K562 (cell line): ENCODE data around the gene PLXNB2. TPM values are rescaled to one million over a fixed set of nuclear protein-coding genes. Genes with fewer than 3 reads are reported as not detected.

Source experiments
- ARNT ChIP-seq, 2 experiments: fragments of 450-650 bp; IDR thresholded peaks; 2 replicates each; pipeline ENCODE4 v1.6.1; 2016; ENCODE audit warnings: mild to moderate bottlenecking in 1 of 2
- ATF3 ChIP-seq, 2 experiments: fragments of 450-650 bp in 1 of 2; sonication (generic) in 1 of 2; formaldehyde crosslinking in 1 of 2; IDR thresholded peaks in 1 of 2; conservative IDR thresholded peaks in 1 of 2; 2 replicates each; pipeline versions ENCODE4 v1.6.1 to v1.8.1; 2016 to 2023; ENCODE audit warnings: mild to moderate bottlenecking in 2 of 2, moderate library complexity in 2 of 2, inconsistent platforms in 1 of 2, missing genetic modification reagents in 1 of 2
- CAMTA2 ChIP-seq: fragments of 250-450 bp; sonication (Bioruptor Pico); conservative IDR thresholded peaks from 2 replicates; pipeline ENCODE4 v1.5.1; 2022
- CBFA2T3 ChIP-seq: fragments of 450-650 bp; IDR thresholded peaks from 2 replicates; pipeline ENCODE4 v1.6.1; 2017
- FOSL1 ChIP-seq: fragments of 200-800 bp; sonication (Bioruptor generic); conservative IDR thresholded peaks from 2 replicates; pipeline ENCODE4 v1.6.1; 2016; ENCODE audit warnings: missing genetic modification characterization, missing compliant biosample characterization
- FOXJ2 ChIP-seq: fragments of 200-800 bp; sonication (Bioruptor generic); IDR thresholded peaks from 2 replicates; pipeline ENCODE4 v1.6.1; 2016; ENCODE audit warnings: missing genetic modification characterization, missing compliant biosample characterization
- MED1 ChIP-seq: sonication (generic); formaldehyde crosslinking; IDR thresholded peaks from 2 replicates; pipeline ENCODE4 v1.8.1; 2023; ENCODE audit warnings: missing genetic modification reagents, borderline replicate concordance
- NCOA1 ChIP-seq: fragments of 450-650 bp; IDR thresholded peaks from 2 replicates; pipeline ENCODE4 v1.6.1; 2016; ENCODE audit warnings: low read depth
- NCOR1 ChIP-seq: fragments of 450-650 bp; IDR thresholded peaks from 2 replicates; pipeline ENCODE4 v1.6.1; 2016; ENCODE audit warnings: mild to moderate bottlenecking, moderate library complexity
- NRF1 ChIP-seq, 2 experiments: fragments of 450-650 bp; IDR thresholded peaks in 1 of 2; conservative IDR thresholded peaks in 1 of 2; 2 replicates each; pipeline ENCODE4 v1.6.1; 2014; ENCODE audit warnings: mild to moderate bottlenecking in 2 of 2
- PRPF4 ChIP-seq: fragments of 200-400 bp; formaldehyde crosslinking; IDR thresholded peaks from one replicate; pipeline ENCODE4 v1.6.1; 2017; ENCODE audit warnings: low read length, low read depth, mild to moderate bottlenecking; ENCODE audit not compliant: insufficient read depth, poor library complexity, severe bottlenecking
- RBM22 ChIP-seq: fragments of 200-400 bp; formaldehyde crosslinking; IDR thresholded peaks from 2 replicates; pipeline ENCODE4 v1.6.1; 2018; ENCODE audit warnings: low read length, low read depth; ENCODE audit not compliant: poor library complexity, severe bottlenecking
- SMAD4 ChIP-seq: fragments of 250-450 bp; sonication (Bioruptor Pico); conservative IDR thresholded peaks from 2 replicates; pipeline ENCODE4 v1.8.0; 2021; ENCODE audit warnings: inconsistent platforms, mild to moderate bottlenecking, moderate library complexity
- SRF ChIP-seq, 2 experiments: fragments of 250-450, 450-650 bp in 1 of 2; sonication (Bioruptor Pico) in 1 of 2; sonication (generic) in 1 of 2; formaldehyde crosslinking; IDR thresholded peaks; 2 replicates each; pipeline versions ENCODE4 v1.5.0 to v1.5.1; 2020 to 2022; ENCODE audit warnings: mild to moderate bottlenecking in 1 of 2, missing genetic modification reagents in 1 of 2
- TFAM ChIP-seq: fragments of 250-450 bp; sonication (Bioruptor Pico); conservative IDR thresholded peaks from 2 replicates; pipeline ENCODE4 v1.5.0; 2021; ENCODE audit warnings: mild to moderate bottlenecking, moderate library complexity
- ZFX ChIP-seq: sonication (generic); formaldehyde crosslinking; IDR thresholded peaks from 2 replicates; pipeline ENCODE4 v1.8.0; 2022; ENCODE audit warnings: mild to moderate bottlenecking, missing genetic modification reagents, moderate library complexity
- ZHX1 ChIP-seq: fragments of 150-350 bp; conservative IDR thresholded peaks from 2 replicates; pipeline ENCODE4 v1.6.1; 2014; ENCODE audit warnings: low read length
- ZNF780A ChIP-seq: fragments of 250-450 bp; sonication (Bioruptor Pico); IDR thresholded peaks from 2 replicates; pipeline ENCODE4 v1.5.0; 2021; ENCODE audit warnings: mild to moderate bottlenecking
- polyA plus RNA-seq, 8 experiments: library from polyadenylated mRNA; depleted of rRNA in 4 of 8; stranded (reverse) in 5 of 8; unstranded in 3 of 8; fragments of >200 nt; fragmentation: Nextera tagmentation in 2 of 8; fragmentation: Illumina TruSeq in 1 of 8; extraction: Ambion mirVana in 2 of 8; extraction: Trizol in 1 of 8; gene quantifications; 2 replicates each; pipeline versions ENCODE4 v1.2.1 to v1.2.3, GENCODE V29; 2011 to 2014; ENCODE audit warnings: inconsistent platforms in 1 of 8, missing spikeins in 1 of 8
- total RNA-seq, 7 experiments: library from RNA; depleted of rRNA in 6 of 7; stranded (reverse); fragments of >200 nt in 6 of 7; fragmentation: Illumina TruSeq in 2 of 7; extraction: Trizol in 2 of 7; gene quantifications; 2 replicates each; pipeline versions ENCODE4 v1.2.1 to v1.2.3, GENCODE V29; 2011 to 2021; ENCODE audit warnings: low replicate concordance in 1 of 7
- TF ChIP-seq, protein P1 (sequence below), 2 experiments: fragments of 450-650 bp; conservative IDR thresholded peaks; 2 replicates each; pipeline ENCODE4 v1.6.1; 2017; ENCODE audit warnings: mild to moderate bottlenecking in 2 of 2, moderate library complexity in 2 of 2

The PLXNB2 gene
- total and polyA plus RNA-seq, 9 of the 15 experiments (the other 6 are each of a cell fraction or from before 2014, with no cell fraction given): 0.15 to 45.1 (median 13.6) TPM

DNA sequence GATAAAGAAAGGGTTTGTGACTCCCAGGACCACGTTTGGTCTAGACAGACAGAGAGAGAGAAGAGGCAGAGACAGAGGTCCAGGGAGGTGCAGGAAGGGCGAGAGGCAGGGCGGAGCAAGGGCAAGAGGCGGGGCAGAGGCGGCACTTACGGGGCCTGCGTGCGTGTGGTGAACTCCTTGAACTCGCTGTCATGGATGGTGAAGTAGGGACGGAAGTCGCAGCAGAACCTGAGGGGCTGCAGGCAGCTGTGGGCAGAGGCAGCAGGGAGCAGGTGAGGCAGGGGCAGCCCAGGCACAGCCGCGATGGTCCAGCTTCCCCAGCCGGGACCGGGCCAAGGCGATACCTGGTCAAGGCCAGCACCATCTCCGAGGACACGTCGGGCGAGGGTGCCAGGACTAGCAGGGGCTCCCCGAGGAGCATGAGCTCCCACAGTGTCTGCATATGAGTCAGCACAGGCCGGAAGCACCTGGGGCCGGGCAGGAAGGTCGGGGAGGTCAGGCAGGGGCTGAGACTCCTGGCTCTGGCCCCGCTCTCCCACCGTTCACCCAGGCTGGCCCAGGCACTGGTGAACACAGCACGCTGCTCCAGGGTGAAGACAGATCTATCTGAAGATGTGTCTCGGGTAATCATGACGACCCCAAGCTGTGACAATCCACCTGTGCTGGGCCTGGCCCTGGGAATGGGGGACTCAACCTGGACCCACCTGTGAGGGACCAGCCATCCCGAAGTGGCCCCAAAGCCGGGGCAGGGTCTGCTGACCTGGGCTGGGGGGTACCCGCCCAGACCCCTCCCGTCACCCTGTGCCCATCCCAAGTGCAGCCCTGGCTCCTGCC lies 7.2 kb upstream of the PLXNB2 start (continued):
- TF ChIP-seq ZHX1 (no peak), NRF1 (conservative IDR thresholded peaks at IDR 0.05 in 1 of 2, IDR thresholded peaks at IDR 0.05 in 1 of 2) (peak; percentile 80 to 84), SRF (CRISPR knock-in tag; IDR thresholded peaks at IDR 0.05) (peak in 1 of 2 experiments; percentile 93; a peak in 1 of 4 replicates), NCOR1 (peak; percentile 79), PRPF4 (no peak), ATF3 (IDR thresholded peaks at IDR 0.05) (no peak), ATF3 (CRISPR knock-in tag; conservative IDR thresholded peaks at IDR 0.05) (no peak), RBM22 (no peak), CAMTA2 (CRISPR knock-in tag) (no peak), NCOA1 (no peak), ARNT (IDR thresholded peaks at IDR 0.05) (no peak), MED1 (CRISPR knock-in tag) (no peak), FOSL1 (tag) (no peak), ZFX (CRISPR knock-in tag) (peak; percentile 31; the same call in 1 of the 2 replicates), ZNF780A (CRISPR knock-in tag) (no peak), CBFA2T3 (peak; percentile 60), TFAM (CRISPR knock-in tag) (no peak), FOXJ2 (no peak), SMAD4 (CRISPR knock-in tag) (peak; percentile 73; the same call in 1 of the 2 replicates)
- TF ChIP-seq, protein P1, sequence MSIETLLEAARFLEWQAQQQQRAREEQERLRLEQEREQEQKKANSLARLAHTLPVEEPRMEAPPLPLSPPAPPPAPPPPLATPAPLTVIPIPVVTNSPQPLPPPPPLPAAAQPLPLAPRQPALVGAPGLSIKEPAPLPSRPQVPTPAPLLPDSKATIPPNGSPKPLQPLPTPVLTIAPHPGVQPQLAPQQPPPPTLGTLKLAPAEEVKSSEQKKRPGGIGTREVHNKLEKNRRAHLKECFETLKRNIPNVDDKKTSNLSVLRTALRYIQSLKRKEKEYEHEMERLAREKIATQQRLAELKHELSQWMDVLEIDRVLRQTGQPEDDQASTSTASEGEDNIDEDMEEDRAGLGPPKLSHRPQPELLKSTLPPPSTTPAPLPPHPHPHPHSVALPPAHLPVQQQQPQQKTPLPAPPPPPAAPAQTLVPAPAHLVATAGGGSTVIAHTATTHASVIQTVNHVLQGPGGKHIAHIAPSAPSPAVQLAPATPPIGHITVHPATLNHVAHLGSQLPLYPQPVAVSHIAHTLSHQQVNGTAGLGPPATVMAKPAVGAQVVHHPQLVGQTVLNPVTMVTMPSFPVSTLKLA (conservative IDR thresholded peaks at IDR 0.05): peak in 1 of 2 experiments; percentile 43; a peak in 1 of 4 replicates
